Kidney (tissue), 14 donors: Measurements from ENCODE around the gene TTC17. TPM values are rescaled to one million over a fixed set of nuclear protein-coding genes. Genes with fewer than 3 reads are reported as not detected.
"Not testable (repeated sequence)": the region's sequence is repeated elsewhere in the genome, so short reads cannot be mapped to it uniquely, and the experiment has no call there.

Source experiments
- DNase-seq, 5 donors: peaks; one replicate each; pipeline ENCODE4 v3.0.0-alpha.2; 2013 to 2020
- FAIRE-seq: peaks from 2 replicates; lab custom pipeline; 2012; peaks lifted over from hg19 to GRCh38; lab: Jason Lieb, UNC
- H3K27ac ChIP-seq, 2 donors: one replicate each; pipeline ENCODE4 v1.7.0; 2013; ENCODE audit warnings: low read depth in 2 of 2, low read length in 2 of 2, inconsistent platforms in 1 of 2
- H3K27me3 ChIP-seq: one replicate; pipeline ENCODE4 v1.7.1; 2013; ENCODE audit warnings: low read length, inconsistent platforms; ENCODE audit not compliant: control insufficient read depth, insufficient read depth
- H3K36me3 ChIP-seq, 3 donors: one replicate each; pipeline versions ENCODE4 v1.7.0 to v1.7.1; 2013; ENCODE audit warnings: low read length in 3 of 3, control low read depth in 1 of 3, inconsistent platforms in 1 of 3; ENCODE audit not compliant: insufficient read depth in 3 of 3, control insufficient read depth in 2 of 3
- H3K4me1 ChIP-seq, 3 donors: one replicate each; pipeline versions ENCODE4 v1.7.0 to v1.7.1; 2013; ENCODE audit warnings: low read length in 3 of 3, inconsistent platforms in 1 of 3, low read depth in 1 of 3; ENCODE audit not compliant: control insufficient read depth in 2 of 3, insufficient read depth in 2 of 3
- H3K4me3 ChIP-seq, 3 donors: one replicate each; pipeline versions ENCODE4 v1.7.0 to v1.8.1; 2013; ENCODE audit warnings: low read length in 3 of 3, control low read depth in 1 of 3, inconsistent platforms in 1 of 3
- H3K9ac ChIP-seq, 3 donors: one replicate each; pipeline versions ENCODE4 v1.7.0 to v1.7.1; 2013; ENCODE audit warnings: low read length in 3 of 3, control low read depth in 1 of 3, inconsistent platforms in 1 of 3
- H3K9me3 ChIP-seq, 3 donors: one replicate each; pipeline versions ENCODE4 v1.7.0 to v1.7.1; 2013; ENCODE audit warnings: low read length in 3 of 3, control low read depth in 1 of 3, inconsistent platforms in 1 of 3; ENCODE audit not compliant: control insufficient read depth in 2 of 3, insufficient read depth in 1 of 3
- intact Hi-C: fragments of 100-400 bp; cut with DNase I; formaldehyde crosslinking; loops from one replicate; pipeline ENCODE4 v1.11.1; 2022
- polyA plus RNA-seq: library from polyadenylated mRNA; stranded (reverse); fragments of 350-450 nt; fragmentation: Illumina TruSeq; extraction: RNeasy Lipid Tissue Mini Kit (QIAGEN cat#74804); gene quantifications from one replicate; pipeline ENCODE4 v1.2.3, GENCODE V29; 2014; ENCODE audit warnings: low read depth, low replicate concordance; ENCODE audit not compliant: insufficient read depth
- total RNA-seq: library from RNA; stranded (reverse); fragmentation: NEBNext Ultra II Directional; extraction: Animal tissue kit (Norgen Biotek cat#: 25700); gene quantifications from one replicate; pipeline ENCODE4 v1.2.1, GENCODE V29; 2021
- TF ChIP-seq, protein P1 (sequence below): IDR thresholded peaks from 3 replicates; pipeline ENCODE4 v1.5.1; 2012; ENCODE audit warnings: mild to moderate bottlenecking, moderate library complexity, borderline replicate concordance; ENCODE audit not compliant: insufficient read depth; ENCODE audit errors: extremely low read depth
- donor health status: control.
- donor health status: control.
- donor health status: control.
- donor health status: control.
- donor health status: control.
- donor health status: DM: yes; HTN: yes; CAD: no.
- donor health status: Normal renal cell carcinoma (clear cell type).

TTC17 gene
- total and polyA plus RNA-seq, 2 donors from 2014 or later: 26.2 to 76.5 TPM

DNA sequence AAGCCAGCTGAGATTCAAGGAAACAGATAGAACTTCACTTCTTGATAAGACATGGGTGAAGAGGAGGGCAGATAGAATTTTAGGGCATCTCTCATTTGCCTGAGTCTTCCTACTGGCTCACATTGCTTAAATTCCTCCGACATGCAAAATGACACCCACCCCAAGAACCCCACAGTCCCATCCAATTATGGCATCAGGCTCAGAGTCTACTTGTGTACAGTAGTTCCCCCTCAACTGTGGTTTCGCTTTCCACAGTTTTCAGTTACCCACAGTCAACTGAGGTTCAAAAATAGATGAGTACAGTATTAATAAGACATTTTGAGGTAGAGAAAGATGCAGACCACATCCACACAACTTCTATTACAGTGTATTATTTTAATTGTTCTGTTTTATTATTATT, 99.8 kb downstream of the TTC17 start:
- no peak for FAIRE-seq
- H3K27me3 ChIP-seq: no peaks in the 10 kb centered on the region
- no peaks in the 10 kb centered on the region for H3K4me1 ChIP-seq
- H3K36me3 ChIP-seq: peaks cover 5 to 23% (median 18%) of the 10 kb centered on the region in 3 donors
- intact Hi-C loops: no loop called here
- H3K27ac ChIP-seq: no peak overlapping the region
- H3K9ac ChIP-seq: no peak overlapping the region
- TF ChIP-seq, protein P1, sequence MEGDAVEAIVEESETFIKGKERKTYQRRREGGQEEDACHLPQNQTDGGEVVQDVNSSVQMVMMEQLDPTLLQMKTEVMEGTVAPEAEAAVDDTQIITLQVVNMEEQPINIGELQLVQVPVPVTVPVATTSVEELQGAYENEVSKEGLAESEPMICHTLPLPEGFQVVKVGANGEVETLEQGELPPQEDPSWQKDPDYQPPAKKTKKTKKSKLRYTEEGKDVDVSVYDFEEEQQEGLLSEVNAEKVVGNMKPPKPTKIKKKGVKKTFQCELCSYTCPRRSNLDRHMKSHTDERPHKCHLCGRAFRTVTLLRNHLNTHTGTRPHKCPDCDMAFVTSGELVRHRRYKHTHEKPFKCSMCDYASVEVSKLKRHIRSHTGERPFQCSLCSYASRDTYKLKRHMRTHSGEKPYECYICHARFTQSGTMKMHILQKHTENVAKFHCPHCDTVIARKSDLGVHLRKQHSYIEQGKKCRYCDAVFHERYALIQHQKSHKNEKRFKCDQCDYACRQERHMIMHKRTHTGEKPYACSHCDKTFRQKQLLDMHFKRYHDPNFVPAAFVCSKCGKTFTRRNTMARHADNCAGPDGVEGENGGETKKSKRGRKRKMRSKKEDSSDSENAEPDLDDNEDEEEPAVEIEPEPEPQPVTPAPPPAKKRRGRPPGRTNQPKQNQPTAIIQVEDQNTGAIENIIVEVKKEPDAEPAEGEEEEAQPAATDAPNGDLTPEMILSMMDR: no peak
- no peak overlapping the region for H3K4me3 ChIP-seq
- no peak for DNase-seq
- H3K9me3 ChIP-seq: no peaks in the 10 kb centered on the region

DNA sequence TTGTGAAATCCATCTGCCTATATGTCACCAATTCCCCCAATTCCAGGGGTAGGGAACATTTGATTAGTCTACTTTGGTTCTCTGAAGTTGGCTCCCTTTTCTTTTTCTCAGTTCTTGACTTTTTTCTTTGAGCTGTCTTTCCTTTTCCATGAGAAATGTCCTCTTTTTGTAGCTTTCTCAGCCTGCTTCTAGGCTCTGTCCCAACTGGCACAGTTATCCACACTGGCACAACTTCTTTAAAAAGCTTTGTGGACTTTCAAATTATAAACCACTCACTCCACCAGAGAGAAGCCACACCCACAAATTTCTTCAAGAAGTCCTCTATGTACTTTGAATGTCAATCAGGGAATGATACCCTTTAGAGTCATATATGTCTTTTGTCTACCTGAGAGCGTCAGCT, 100.5 kb downstream of the TTC17 start:
- FAIRE-seq: no peak
- H3K36me3 ChIP-seq: peaks cover 5 to 23% (median 18%) of the 10 kb centered on the region in 3 donors

DNA sequence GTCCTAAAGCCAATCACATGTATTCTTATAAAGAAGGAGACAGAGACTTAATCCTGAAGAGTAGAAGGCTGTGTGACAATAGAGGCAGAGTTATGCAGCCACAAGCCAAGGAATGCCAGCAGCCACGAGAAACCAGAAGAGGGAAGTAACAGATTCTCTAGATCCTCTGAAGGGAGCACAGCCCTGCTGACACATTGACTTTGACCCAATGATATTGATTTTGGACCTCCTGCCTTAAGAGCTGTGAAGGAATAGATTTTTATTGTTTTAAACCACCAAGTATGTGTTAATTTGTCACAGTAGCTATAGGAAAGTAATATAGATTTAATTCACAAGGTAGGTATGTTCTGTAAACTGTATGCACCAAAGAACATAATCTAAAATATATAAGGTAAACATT, 103.6 kb downstream of the TTC17 start:
- TF ChIP-seq, protein P1: no peak
- no peak overlapping the region for H3K27ac ChIP-seq
- no peak for DNase-seq
- no peak overlapping the region for H3K9ac ChIP-seq
- no peaks in the 10 kb centered on the region for H3K4me1 ChIP-seq
- no peak overlapping the region for H3K4me3 ChIP-seq
- peaks cover 13 to 23% (median 18%) of the 10 kb centered on the region in 3 donors for H3K36me3 ChIP-seq
- H3K27me3 ChIP-seq: no peaks in the 10 kb centered on the region
- intact Hi-C loops: no loop called here
- FAIRE-seq: no peak
- no peaks in the 10 kb centered on the region for H3K9me3 ChIP-seq

More for the DNA sequence above, 100.5 kb downstream of the TTC17 start:
- TF ChIP-seq, protein P1: no peak
- H3K4me3 ChIP-seq: no peak overlapping the region
- no peak overlapping the region for H3K9ac ChIP-seq
- no peak overlapping the region for H3K27ac ChIP-seq
- no peak for DNase-seq
- intact Hi-C loops: no loop called here
- no peaks in the 10 kb centered on the region for H3K27me3 ChIP-seq
- no peaks in the 10 kb centered on the region for H3K9me3 ChIP-seq
- no peaks in the 10 kb centered on the region for H3K4me1 ChIP-seq

DNA sequence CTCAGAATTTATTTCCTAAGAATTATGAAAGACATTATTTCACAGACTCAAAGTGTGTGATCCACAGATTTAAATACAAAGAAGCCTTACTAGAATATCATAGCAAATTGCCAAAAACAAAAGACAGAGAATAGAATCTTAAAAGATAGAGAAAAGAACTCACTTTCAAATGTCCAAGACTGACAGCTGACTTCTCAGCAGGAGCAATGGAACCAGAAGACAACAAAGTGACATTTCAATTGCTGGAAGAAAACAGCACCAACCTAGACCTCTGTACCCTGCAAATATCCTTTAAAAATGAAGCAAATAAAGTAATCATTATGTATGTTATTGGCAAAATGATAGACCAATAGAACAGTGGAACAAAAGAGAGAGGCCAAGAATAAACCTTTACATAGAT, 109.2 kb downstream of the TTC17 start:
- TF ChIP-seq, protein P1: no peak
- Histone ChIP-seq H3K27me3 (no peaks in the 10 kb centered on the region), H3K4me3 (no peak overlapping the region), H3K9me3 (peaks cover 0 to 9% (median 3%) of the 10 kb centered on the region in 3 donors), H3K9ac (no peak overlapping the region), H3K4me1 (no peaks in the 10 kb centered on the region), H3K27ac (no peak overlapping the region), H3K36me3 (peaks cover 0 to 11% (median 5%) of the 10 kb centered on the region in 3 donors)
- no peak for FAIRE-seq
- DNase-seq: no peak
- intact Hi-C loops: no loop called here

DNA sequence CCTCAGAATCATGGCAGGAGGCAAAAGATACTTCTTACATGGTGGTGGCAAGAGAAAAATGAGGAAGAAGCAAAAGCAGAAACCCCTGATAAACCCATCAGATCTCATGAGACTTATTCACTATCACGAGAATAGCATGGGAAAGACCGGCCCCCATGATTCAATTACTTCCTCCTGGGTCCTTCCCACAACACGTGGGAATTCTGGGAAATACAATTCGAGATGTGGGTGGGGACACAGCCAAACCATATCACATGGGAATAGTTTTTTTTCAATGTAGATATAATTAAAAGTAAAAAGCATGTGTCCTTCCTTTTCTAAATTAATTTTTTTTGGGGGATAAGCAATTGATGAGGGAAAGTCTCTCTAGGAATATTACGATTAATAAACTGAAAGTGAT, 118.8 kb downstream of the TTC17 start:
- intact Hi-C loops, H3K4me1 ChIP-seq, DNase-seq, H3K27ac ChIP-seq, H3K4me3 ChIP-seq, H3K27me3 ChIP-seq, FAIRE-seq, H3K9ac ChIP-seq, H3K9me3 ChIP-seq, H3K36me3 ChIP-seq: not testable (repeated sequence)
